Testis (tissue), 3 donors: ENCODE results near the gene SMIM23. TPM values are rescaled to one million over a fixed set of nuclear protein-coding genes. Genes with fewer than 3 reads are reported as not detected.
A peak's percentile ranks its signal among the peaks of the same experiment; 100 is the strongest.
"Not testable (repeated sequence)": the region's sequence is repeated elsewhere in the genome, so short reads cannot be mapped to it uniquely, and the experiment has no call there.

ENCODE experiments used
- DNase-seq: peaks from one replicate; pipeline ENCODE4 v3.0.0-alpha.2; 2019
- H3K27ac ChIP-seq, 2 donors: fragments of 200-600 bp; sonication (generic); one replicate each; pipeline ENCODE4 v1.5.1; 2019
- H3K27me3 ChIP-seq: fragments of 200-600 bp; sonication (generic); one replicate; pipeline ENCODE4 v1.5.1; 2019
- H3K36me3 ChIP-seq: fragments of 200-600 bp; sonication (generic); one replicate; pipeline ENCODE4 v1.5.1; 2017; ENCODE audit warnings: low read depth; ENCODE audit errors: missing control alignments
- H3K4me1 ChIP-seq: fragments of 200-600 bp; sonication (generic); one replicate; pipeline ENCODE4 v1.5.1; 2019
- H3K4me3 ChIP-seq, 2 donors: fragments of 200-600 bp; sonication (generic); one replicate each; pipeline ENCODE4 v1.5.1; 2017 to 2019
- H3K9me3 ChIP-seq: fragments of 200-600 bp; sonication (generic); one replicate; pipeline ENCODE4 v1.5.1; 2017
- CTCF ChIP-seq, 3 experiments: fragments of 450-650 bp in 2 of 3; fragments of 200-600 bp in 1 of 3; sonication (generic) in 1 of 3; IDR thresholded peaks; one replicate each; pipeline ENCODE4 v1.5.1; 2016 to 2019; ENCODE audit warnings: antibody characterized with exemption in 3 of 3, mild to moderate bottlenecking in 2 of 3, moderate library complexity in 1 of 3
- POLR2A ChIP-seq: fragments of 450-650 bp; IDR thresholded peaks from one replicate; pipeline ENCODE4 v1.6.1; 2017; ENCODE audit warnings: antibody characterized with exemption, mild to moderate bottlenecking, moderate library complexity
- WGBS, 2 donors: methylation state at CpG; one replicate each; pipeline ENCODE4 v1.1.5; 2018; 5-methylcytosine and 5-hydroxymethylcytosine counted together
- intact Hi-C: fragments of 100-400 bp; cut with DNase I; formaldehyde crosslinking; loops from one replicate; pipeline ENCODE4 v1.15.1; 2023; ENCODE audit warnings: low total_unique reads
- polyA plus RNA-seq: library from polyadenylated mRNA; stranded (reverse); fragments of 350-450 nt; fragmentation: Illumina TruSeq; extraction: RNeasy Lipid Tissue Mini Kit (QIAGEN cat#74804); gene quantifications from one replicate; pipeline ENCODE4 v1.2.3, GENCODE V29; 2014; ENCODE audit warnings: low read depth, low replicate concordance; ENCODE audit not compliant: insufficient read depth
- total RNA-seq, 2 donors: library from RNA; depleted of rRNA; stranded (reverse); fragments of >200 nt; gene quantifications; one replicate each; pipeline ENCODE4 v1.2.3, GENCODE V29; 2016

The SMIM23 gene
- total and polyA plus RNA-seq, 3 donors from 2014 or later = 1.4 to 24.4 (median 3.4) TPM

- no peaks in the 10 kb centered on the region for H3K9me3 ChIP-seq
- H3K27ac ChIP-seq = no peak overlapping the region
- 84 to 88% methylated on average over 12 of the region's 12 CpGs for WGBS, 2 donors
- intact Hi-C loops = no loop called here
- TF ChIP-seq POLR2A = no peak
- no peak for TF ChIP-seq CTCF (IDR thresholded peaks at IDR 0.05)
- H3K4me1 ChIP-seq = no peaks in the 10 kb centered on the region
- no peaks in the 10 kb centered on the region for H3K36me3 ChIP-seq
- H3K27me3 ChIP-seq = no peaks in the 10 kb centered on the region
- H3K4me3 ChIP-seq = no peak overlapping the region
- no peak for DNase-seq
Observed at GRCh38 chr5:171776213-171776612, 9.4 kb upstream of the SMIM23 start.

- H3K4me3 ChIP-seq = no peak overlapping the region
- no peaks in the 10 kb centered on the region for H3K9me3 ChIP-seq
- no peak overlapping the region for H3K27ac ChIP-seq
- intact Hi-C loops = no loop called here
- no peaks in the 10 kb centered on the region for H3K27me3 ChIP-seq
- H3K36me3 ChIP-seq = no peaks in the 10 kb centered on the region
- TF ChIP-seq CTCF (IDR thresholded peaks at IDR 0.05) (no peak), POLR2A (no peak)
- DNase-seq = no peak
- 74 to 77% methylated on average over 19 of the region's 19 CpGs for WGBS, 2 donors
- H3K4me1 ChIP-seq = no peaks in the 10 kb centered on the region
Observed at GRCh38 chr5:171776770-171777759, 8.6 kb upstream of the SMIM23 start.

GRCh38 chr5:171781744-171782143, 3.9 kb upstream of the SMIM23 start:
- H3K9me3 ChIP-seq, H3K27me3 ChIP-seq, H3K27ac ChIP-seq, intact Hi-C loops, H3K4me1 ChIP-seq, H3K36me3 ChIP-seq: not testable (repeated sequence)
- WGBS, 2 donors = 55 to 64% methylated on average over 4 of the region's 4 CpGs
- peak overlapping the region; percentile 19 to 34 for H3K4me3 ChIP-seq
- peak; percentile 59 for DNase-seq

- WGBS, 2 donors = 75% methylated on average over 18 of the region's 18 CpGs
- Histone ChIP-seq H3K27me3 (no peaks in the 10 kb centered on the region), H3K4me3 (peak overlapping the region in 1 of 2 donors; percentile 34), H3K27ac (no peak overlapping the region), H3K9me3 (no peaks in the 10 kb centered on the region), H3K36me3 (no peaks in the 10 kb centered on the region), H3K4me1 (no peaks in the 10 kb centered on the region)
- TF ChIP-seq POLR2A (no peak), CTCF (IDR thresholded peaks at IDR 0.05) (no peak)
- no peak for DNase-seq
- intact Hi-C loops = no loop called here
Observed at GRCh38 chr5:171782332-171782966, 3.2 kb upstream of the SMIM23 start.

GRCh38 chr5:171783051-171783450, 2.6 kb upstream of the SMIM23 start:
- no peak for DNase-seq
- WGBS, 2 donors = 87 to 90% methylated on average over 2 of the region's 2 CpGs

More at GRCh38 chr5:171783051-171783450, 2.6 kb upstream of the SMIM23 start:
- Histone ChIP-seq H3K36me3 (no peaks in the 10 kb centered on the region), H3K4me3 (no peak overlapping the region), H3K4me1 (no peaks in the 10 kb centered on the region), H3K27ac (no peak overlapping the region), H3K9me3 (no peaks in the 10 kb centered on the region), H3K27me3 (no peaks in the 10 kb centered on the region)
- TF ChIP-seq POLR2A = no peak
- TF ChIP-seq CTCF (IDR thresholded peaks at IDR 0.05) = no peak
- intact Hi-C loops = no loop called here
